GM19372 (cell line): Measurements from ENCODE around the gene SNRPA1.
A peak's percentile ranks its signal among the peaks of the same experiment; 100 is the strongest.
"Not testable (repeated sequence)": the region's sequence is repeated elsewhere in the genome, so short reads cannot be mapped to it uniquely, and the experiment has no call there.

Experiments used
- ATAC-seq: cut with Tn5 transposase; IDR thresholded peaks from one replicate; pipeline ENCODE4 v1.9.1; 2021; ENCODE audit warnings: mild to moderate bottlenecking, low read depth, moderate library complexity; ENCODE audit not compliant: unreplicated experiment

The SNRPA1 gene

GRCh38 chr15:101294731-101295606 lies at the start of gene SNRPA1:
Gene SNRPA1 (minus strand): TSS chr15:101295248. CDS start chr15:101295178, 70 bp downstream.
- ATAC-seq, result peak; percentile 72

GRCh38 chr15:101342056-101342455 lies 47.0 kb upstream of the SNRPA1 start:
- ATAC-seq, result no peak

- ATAC-seq, result no peak
Measured at GRCh38 chr15:101338502-101339057, 43.5 kb upstream of the SNRPA1 start.

- no peak for ATAC-seq
Measured at GRCh38 chr15:101337976-101338375, 42.9 kb upstream of the SNRPA1 start.

- ATAC-seq, result not testable (repeated sequence)
Measured at GRCh38 chr15:101333907-101334789, 39.1 kb upstream of the SNRPA1 start.

- no peak for ATAC-seq
Measured at GRCh38 chr15:101332061-101332467, 37.0 kb upstream of the SNRPA1 start.

GRCh38 chr15:101329867-101330380 lies 34.9 kb upstream of the SNRPA1 start:
- ATAC-seq, result no peak

- no peak for ATAC-seq
Measured at GRCh38 chr15:101329309-101329863, 34.3 kb upstream of the SNRPA1 start.

GRCh38 chr15:101328001-101328400 lies 33.0 kb upstream of the SNRPA1 start:
- ATAC-seq, result no peak

GRCh38 chr15:101327147-101327740 lies 32.2 kb upstream of the SNRPA1 start:
- ATAC-seq, result no peak

GRCh38 chr15:101326462-101327146 lies 31.6 kb upstream of the SNRPA1 start:
- no peak for ATAC-seq

- no peak for ATAC-seq
Measured at GRCh38 chr15:101326026-101326315, 30.9 kb upstream of the SNRPA1 start.

- ATAC-seq, result no peak
Measured at GRCh38 chr15:101325263-101326025, 30.4 kb upstream of the SNRPA1 start.

GRCh38 chr15:101324524-101325177 lies 29.6 kb upstream of the SNRPA1 start:
- ATAC-seq, result no peak

GRCh38 chr15:101323793-101324523 lies 28.9 kb upstream of the SNRPA1 start:
- no peak for ATAC-seq

- no peak for ATAC-seq
Measured at GRCh38 chr15:101322854-101323477, 27.9 kb upstream of the SNRPA1 start.

- no peak for ATAC-seq
Measured at GRCh38 chr15:101322016-101322695, 27.1 kb upstream of the SNRPA1 start.
